ENCODE data around the gene SHISA9. TPM values are rescaled to one million over a fixed set of nuclear protein-coding genes. Genes with fewer than 3 reads are reported as not detected.

The SHISA9 gene
- total and polyA plus RNA-seq, 2 of the 4 experiments (the other 2 are of a cell fraction) = under 0.01 TPM; not detected in 1

- Histone ChIP-seq H3K9ac (ENCODE audit: low read depth, low read length) (no peak overlapping the region), H3K9me3 (ENCODE audit: control insufficient read depth, insufficient read depth, low read length) (peaks cover 41% of the 10 kb centered on the region), H4K8ac (ENCODE audit: low read depth in 2 of 2, low read length in 2 of 2) (no peak overlapping the region), H3K4me3 (ENCODE audit: insufficient read depth, low read depth, low read length) (no peak overlapping the region), H3K23ac (ENCODE audit: low read depth, low read length) (no peak overlapping the region), H2AK5ac (ENCODE audit: low read depth, low read length) (no peak overlapping the region), H2BK120ac (ENCODE audit: low read depth, low read length) (no peak overlapping the region), H4K91ac (ENCODE audit: insufficient read depth, low read depth, low read length) (no peak overlapping the region), H2AFZ (replicated peaks; ENCODE audit: low read length, poor library complexity) (no peak overlapping the region), H4K20me1 (ENCODE audit: insufficient read depth, low read length) (no peaks in the 10 kb centered on the region), H3K36me3 (ENCODE audit: control insufficient read depth, insufficient read depth, low read length) (no peaks in the 10 kb centered on the region), H3K4me1 (ENCODE audit: control insufficient read depth, insufficient read depth, low read length) (no peaks in the 10 kb centered on the region), H3K4me2 (ENCODE audit: low read depth, low read length) (no peak overlapping the region), H3K27ac (ENCODE audit: insufficient read depth, low read length) (no peak overlapping the region), H3K56ac (ENCODE audit: extremely low read depth, insufficient read depth, low read length) (no peak overlapping the region), H2AK9ac (replicated peaks; ENCODE audit: low read depth, low read length, poor library complexity) (no peak overlapping the region), H3K79me1 (ENCODE audit: low read depth in 1 of 2, low read length in 2 of 2) (no peaks in the 10 kb centered on the region), H2BK15ac (ENCODE audit: low read depth, low read length) (no peak overlapping the region), H3K4ac (ENCODE audit: low read depth, low read length) (no peak overlapping the region), H3K18ac (ENCODE audit: low read depth, low read length) (no peak overlapping the region), H4K5ac (ENCODE audit: low read depth, low read length) (no peak overlapping the region), H3K27me3 (ENCODE audit: control insufficient read depth, insufficient read depth, low read length) (no peaks in the 10 kb centered on the region), H2BK5ac (ENCODE audit: low read depth, low read length, poor library complexity, severe bottlenecking) (no peak overlapping the region), H3K14ac (replicated peaks; ENCODE audit: low read depth, low read length) (no peak overlapping the region), H2BK20ac (ENCODE audit: low read depth, low read length) (no peak overlapping the region), H3K9me1 (ENCODE audit: insufficient read depth, low read length) (no peaks in the 10 kb centered on the region)
- TF ChIP-seq MAFK (IDR thresholded peaks at IDR 0.05; ENCODE audit: low read depth, low read length) = no peak
- TF ChIP-seq RFX5 (IDR thresholded peaks at IDR 0.05; ENCODE audit: low read depth, low read length) = no peak
- no peak for TF ChIP-seq POLR2A (IDR thresholded peaks at IDR 0.05; ENCODE audit: low read depth, low read length)
- CTCF ChIA-PET = no interaction called here
- intact Hi-C loops (cut with micrococcal nuclease) (no loop called here), dilution Hi-C loops (cut with HindIII; ENCODE audit: low sequenced_read_pairs, unreplicated experiment) (no loop called here), in situ Hi-C loops (cut with MboI; ENCODE audit: low sequenced_read_pairs) (no loop called here)
- ATAC-seq (ENCODE audit: low read depth) (no peak), DNase-seq (no peak)
- WGBS, 2 experiments (ENCODE audit: extremely low coverage in 2 of 2, insufficient read length in 1 of 2) = no CpG with 5 or more reads among the region's 2 CpGs
- POLR2A ChIA-PET (ENCODE audit: unreplicated experiment) = no interaction called here
- BruUV-seq (replicated peaks) = no TSS peak
Measured at GRCh38 chr16:13098536-13098935, 197.1 kb downstream of the SHISA9 start.
